Measurements from ENCODE around the gene THOC6. TPM values are rescaled to one million over a fixed set of nuclear protein-coding genes. Genes with fewer than 3 reads are reported as not detected.
"Not testable (repeated sequence)": the region's sequence is repeated elsewhere in the genome, so short reads cannot be mapped to it uniquely, and the experiment has no call there.

Gene THOC6
- total RNA-seq, 1 donor from 2014 or later, result 18.3 TPM

- DNase-seq (ENCODE audit: low read depth in 2 of 2), result not testable (repeated sequence)
Measured at GRCh38 chr16:3053330-3053710, 29.5 kb downstream of the THOC6 start.

- no peak for DNase-seq (ENCODE audit: low read depth in 2 of 2)
Measured at GRCh38 chr16:3054965-3055733, 31.3 kb downstream of the THOC6 start.

- not testable (repeated sequence) for DNase-seq (ENCODE audit: low read depth in 2 of 2)
Measured at GRCh38 chr16:3055734-3056115, 31.9 kb downstream of the THOC6 start.

DNA sequence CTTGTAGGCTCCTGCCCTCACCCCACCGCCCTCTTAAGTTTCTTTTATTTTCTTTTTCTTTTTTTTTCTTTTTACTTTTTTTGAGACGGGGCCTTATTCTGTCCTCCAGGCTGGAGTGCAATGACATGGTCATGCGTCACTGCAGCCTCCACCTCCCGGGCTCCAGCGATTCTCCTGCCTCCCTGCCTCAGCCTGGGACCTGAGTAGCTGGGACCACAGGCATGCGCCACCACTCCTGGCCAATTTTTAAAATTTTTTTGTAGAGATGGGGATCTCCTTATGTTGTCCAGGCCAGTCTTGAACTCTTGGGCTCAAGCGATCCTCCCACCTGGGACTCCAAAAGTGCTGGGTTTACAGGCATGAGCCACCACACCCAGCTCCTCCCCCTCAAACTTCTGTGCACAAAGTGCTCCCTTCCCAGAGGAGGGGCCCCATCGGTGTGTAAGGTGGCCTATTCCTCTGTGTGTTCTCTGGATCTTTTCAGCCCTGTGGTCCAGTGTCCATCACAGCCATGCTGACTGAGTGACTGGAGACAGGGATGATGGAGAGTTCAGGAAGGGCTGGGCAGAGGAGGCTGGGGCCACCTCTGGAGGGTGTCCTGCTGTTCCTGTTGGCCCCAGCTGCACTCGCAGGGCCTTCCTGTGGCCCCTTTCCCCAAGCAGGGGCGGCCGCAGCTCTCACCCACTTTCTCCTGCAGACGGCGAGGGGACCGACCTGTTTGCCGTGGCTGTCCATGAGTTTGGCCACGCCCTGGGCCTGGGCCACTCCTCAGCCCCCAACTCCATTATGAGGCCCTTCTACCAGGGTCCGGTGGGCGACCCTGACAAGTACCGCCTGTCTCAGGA, 32.7 kb downstream of the THOC6 start:
- DNase-seq (ENCODE audit: low read depth in 2 of 2), result no peak

DNA sequence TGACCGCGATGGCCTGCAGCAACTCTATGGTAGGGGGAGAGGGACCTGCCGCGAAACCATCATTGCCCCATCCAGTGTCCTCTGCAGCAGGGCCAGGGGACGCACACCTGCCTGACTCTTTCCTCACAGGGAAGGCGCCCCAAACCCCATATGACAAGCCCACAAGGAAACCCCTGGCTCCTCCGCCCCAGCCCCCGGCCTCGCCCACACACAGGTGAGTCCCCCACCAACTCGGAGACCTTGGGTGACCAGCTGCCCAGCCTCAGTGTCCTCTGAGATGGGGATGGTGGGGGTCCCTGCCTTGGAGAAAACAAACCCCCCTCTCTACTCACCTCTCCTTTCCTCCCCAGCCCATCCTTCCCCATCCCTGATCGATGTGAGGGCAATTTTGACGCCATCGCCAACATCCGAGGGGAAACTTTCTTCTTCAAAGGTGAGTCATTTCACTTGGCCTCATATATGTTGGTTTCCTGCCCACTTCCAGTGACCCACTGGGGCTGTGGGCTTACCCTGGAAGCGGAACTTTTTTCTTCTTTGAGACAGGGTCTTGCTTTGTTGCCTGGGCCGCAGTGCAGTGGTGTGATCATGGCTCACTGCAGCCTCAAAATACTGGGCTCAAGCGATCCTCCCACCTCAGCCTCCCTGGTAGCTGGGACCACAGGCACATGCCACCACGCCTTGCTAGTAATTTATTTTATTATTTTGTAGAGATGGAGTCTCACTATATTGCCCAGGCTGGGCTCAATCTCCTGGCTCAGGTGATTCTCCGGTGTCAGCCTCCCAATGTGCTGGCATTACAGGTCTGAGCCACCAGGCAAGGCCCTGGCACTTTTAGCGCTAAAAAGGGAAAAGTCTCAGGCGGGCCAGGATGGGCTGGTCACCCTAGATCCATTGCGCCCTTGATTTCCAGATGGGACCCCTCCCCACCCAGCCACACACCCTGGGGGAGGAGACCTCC, 33.6 kb downstream of the THOC6 start:
- DNase-seq (ENCODE audit: low read depth in 2 of 2), result no peak

- peak in 1 of 2 donors; percentile 43 for DNase-seq (ENCODE audit: low read depth in 2 of 2)
Measured at GRCh38 chr16:3058139-3059030, 34.5 kb downstream of the THOC6 start.

DNA sequence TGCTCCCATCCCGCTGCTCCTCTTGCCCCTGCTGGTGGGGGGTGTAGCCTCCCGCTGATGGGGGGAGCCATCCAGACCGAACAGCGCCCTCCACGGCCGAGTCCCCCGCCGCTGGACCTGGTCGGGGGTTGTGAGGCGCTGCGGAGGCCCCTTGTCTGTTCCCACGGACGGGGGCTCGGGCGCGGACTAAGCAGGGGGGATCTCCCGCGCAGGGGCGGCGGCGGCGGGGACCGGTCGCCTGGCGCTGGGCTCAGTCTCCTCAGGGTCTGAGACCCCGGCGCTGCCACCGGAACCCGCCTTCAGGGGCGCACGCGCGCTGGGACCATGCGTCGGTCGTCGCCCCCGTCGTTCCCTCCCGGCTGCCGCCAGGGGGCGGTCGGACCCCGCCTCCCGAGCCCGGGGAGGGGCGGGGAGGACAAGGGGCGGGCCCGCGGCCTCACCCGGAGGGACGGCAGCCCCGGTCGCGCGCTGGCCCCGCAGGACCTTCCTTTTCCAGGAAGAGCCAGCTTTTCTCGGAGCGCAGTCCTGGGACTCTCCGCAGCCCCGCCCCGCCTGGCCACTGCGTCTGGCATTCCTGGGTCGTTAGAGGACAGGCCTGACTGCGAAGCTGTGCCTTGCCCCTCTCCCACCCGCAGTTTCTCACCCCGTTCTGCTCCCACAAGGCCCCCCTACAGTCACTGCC, 35.3 kb downstream of the THOC6 start:
- peak; percentile 84 to 88 for DNase-seq (ENCODE audit: low read depth in 2 of 2)

DNA sequence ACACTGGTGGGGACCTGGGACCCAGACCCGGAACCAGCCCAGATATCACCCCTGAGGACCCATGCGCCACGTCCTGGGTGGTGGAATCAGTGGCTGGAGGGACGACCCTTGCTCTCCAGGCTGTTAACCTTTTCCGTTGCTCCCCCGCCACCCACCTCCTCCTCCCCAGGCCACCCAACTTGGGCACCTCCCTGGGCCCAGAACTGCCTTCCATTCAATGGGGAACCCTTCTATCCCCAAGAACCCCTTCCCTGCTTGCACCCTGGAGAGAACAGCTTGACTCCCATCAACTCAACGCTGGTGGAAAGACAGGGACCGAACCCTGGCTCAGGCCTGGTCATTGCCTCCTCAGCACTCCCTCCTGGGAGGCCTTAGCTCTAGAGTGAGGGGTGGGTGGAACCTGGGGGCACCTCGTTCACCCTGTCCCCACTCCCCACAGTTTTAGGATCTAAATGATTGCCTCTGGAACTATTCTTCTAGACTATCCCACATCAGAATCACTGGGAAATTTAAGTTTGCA, 35.9 kb downstream of the THOC6 start:
- DNase-seq (ENCODE audit: low read depth in 2 of 2), result no peak

GRCh38 chr16:3060339-3061127, 36.7 kb downstream of the THOC6 start:
- DNase-seq (ENCODE audit: low read depth in 2 of 2), result no peak

DNA sequence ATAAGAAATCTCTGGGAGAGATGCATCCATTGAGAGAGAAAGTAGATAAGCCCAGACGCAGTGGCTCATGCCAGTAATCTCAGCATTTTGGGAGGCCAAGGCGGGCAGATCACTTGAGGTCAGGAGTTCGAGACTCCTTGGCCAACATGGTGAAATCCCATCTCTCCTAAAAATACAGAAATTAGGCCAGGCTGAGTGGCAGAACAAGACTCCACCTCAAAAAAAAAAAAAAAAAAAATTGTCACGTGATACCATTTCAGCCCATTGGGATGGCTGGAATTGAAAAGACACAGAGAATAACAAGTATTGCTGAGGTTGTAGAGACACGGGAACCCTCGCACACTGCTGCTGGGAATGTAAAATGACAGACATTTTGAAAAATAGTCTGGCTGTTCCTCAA, 38.7 kb downstream of the THOC6 start:
- DNase-seq (ENCODE audit: low read depth in 2 of 2), result no peak

DNA sequence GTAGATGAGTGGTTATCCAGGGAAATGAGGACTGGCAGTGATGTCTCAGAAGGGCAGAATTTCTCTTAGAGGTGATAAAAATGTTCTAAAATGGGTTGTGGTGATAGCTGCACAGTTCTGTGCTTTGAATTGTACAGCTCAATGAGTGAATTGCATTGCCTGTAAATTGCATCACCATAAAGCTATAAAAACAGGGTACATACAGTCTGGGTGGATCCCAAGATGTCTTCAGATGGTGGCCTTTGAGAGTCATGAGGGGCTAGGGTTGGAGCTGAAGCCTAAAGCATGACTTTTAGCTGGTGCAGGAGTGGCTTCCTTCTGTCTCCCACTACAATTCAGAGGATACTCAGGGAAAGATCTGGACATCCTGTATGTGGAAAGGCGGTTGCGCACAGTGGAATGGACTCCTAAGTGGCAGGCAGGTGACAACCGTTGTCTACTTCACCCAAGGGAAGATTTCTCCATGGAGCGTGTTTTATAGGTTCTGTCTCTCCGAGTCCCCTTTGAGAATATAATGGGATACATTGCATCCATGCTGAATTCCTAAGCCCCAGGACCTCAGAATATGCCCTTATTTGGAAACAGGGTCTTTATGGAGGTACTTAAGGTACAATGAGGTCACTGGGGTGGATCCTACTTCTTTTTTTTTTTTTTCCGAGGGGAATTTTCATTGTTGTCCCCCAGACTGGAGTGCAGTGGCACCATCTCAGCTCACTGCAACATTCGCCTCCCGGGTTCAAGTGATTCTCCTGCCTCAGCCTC, 40.0 kb downstream of the THOC6 start:
- DNase-seq (ENCODE audit: low read depth in 2 of 2), result no peak

GRCh38 chr16:3065069-3065741, 41.4 kb downstream of the THOC6 start, which contains the start of gene IL32:
Gene IL32, plus strand, starts transcription at chr16:3065640. Its CDS starts 172 bp downstream, at chr16:3065812.
- peak; percentile 81 to 91 for DNase-seq (ENCODE audit: low read depth in 2 of 2)

GRCh38 chr16:3065742-3066439, 42.1 kb downstream of the THOC6 start:
- DNase-seq (ENCODE audit: low read depth in 2 of 2), result peak in 1 of 2 donors; percentile 54

DNA sequence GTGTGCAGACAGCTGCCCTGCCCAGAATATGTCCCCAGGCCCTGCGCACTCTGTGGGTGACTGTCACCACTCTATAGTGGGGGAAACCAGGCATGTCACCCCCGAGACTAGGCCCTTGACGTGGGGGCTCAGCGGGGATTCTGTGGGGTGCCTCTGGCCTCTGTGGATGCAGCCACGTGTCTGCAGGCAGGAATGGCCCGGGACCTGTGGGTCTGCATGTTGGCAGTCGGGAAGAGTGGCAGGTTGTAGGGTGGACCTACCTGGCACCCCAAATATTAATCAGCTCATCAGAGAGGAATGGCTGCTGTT, 42.6 kb downstream of the THOC6 start:
- DNase-seq (ENCODE audit: low read depth in 2 of 2), result no peak

GRCh38 chr16:3068487-3068886, 44.7 kb downstream of the THOC6 start:
- no peak for DNase-seq (ENCODE audit: low read depth in 2 of 2)

DNA sequence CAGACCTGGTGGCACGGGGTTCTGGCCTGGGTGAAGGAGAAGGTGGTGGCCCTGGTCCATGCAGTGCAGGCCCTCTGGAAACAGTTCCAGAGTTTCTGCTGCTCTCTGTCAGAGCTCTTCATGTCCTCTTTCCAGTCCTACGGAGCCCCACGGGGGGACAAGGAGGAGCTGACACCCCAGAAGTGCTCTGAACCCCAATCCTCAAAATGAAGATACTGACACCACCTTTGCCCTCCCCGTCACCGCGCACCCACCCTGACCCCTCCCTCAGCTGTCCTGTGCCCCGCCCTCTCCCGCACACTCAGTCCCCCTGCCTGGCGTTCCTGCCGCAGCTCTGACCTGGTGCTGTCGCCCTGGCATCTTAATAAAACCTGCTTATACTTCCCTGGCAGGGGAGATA, 45.3 kb downstream of the THOC6 start:
- DNase-seq (ENCODE audit: low read depth in 2 of 2), result not testable (repeated sequence)

DNA sequence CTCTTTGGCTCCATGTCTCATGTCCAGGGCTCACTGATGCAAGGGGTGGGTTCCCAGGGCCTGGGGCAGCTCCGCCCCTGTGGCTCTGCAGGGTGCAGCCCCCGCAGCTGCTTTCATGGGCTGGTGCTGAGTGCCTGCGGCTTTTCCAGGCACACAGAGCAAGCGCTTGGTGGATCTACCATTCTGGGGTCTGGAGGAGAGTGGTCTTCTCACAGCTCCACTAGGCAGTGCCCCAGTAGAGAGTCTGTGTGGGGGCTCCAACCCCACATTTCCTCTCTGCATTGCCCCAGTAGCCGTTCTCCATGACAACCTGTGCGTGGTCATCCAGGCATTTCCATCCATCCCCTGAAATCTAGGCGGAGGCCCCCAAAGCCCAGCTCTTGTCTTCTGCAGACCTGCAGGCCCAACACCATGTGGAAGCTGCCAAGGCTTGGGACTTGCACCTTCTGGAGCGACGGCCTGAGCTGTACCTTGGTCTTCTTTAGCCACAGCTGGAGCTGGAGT, 46.8 kb downstream of the THOC6 start:
- DNase-seq (ENCODE audit: low read depth in 2 of 2), result no peak
